ENCODE measurements around the gene TSHZ3. TPM values are rescaled to one million over a fixed set of nuclear protein-coding genes. Genes with fewer than 3 reads are reported as not detected.

The TSHZ3 gene
- total RNA-seq, 1 experiment from 2014 or later: 0.05 TPM

DNA sequence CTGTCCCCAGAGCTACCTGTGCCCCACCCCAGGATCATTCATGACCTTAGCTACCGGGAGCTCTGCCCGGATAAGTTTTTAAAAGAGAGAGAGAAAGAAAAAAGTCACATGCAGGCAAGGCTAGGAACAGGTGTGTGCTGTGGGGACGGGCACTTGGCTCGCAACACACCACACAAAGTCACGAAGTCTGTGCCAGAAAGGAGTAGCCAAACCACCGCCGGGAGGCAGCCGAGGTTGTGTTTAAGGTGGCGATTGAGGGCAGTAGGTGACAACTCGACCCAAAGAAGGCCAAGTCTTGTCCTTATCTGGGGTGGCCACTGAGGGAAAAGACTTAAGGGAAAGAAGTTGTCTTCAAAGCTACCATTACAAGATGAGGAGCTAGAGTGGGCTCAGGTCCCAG is 4.6 kb upstream of the TSHZ3 start:
- no peak for ATAC-seq
- no peak for DNase-seq (ENCODE audit: low read depth, low spot score)
- POLR2A ChIA-PET: no interaction called here
- Histone ChIP-seq H3K4me3 (replicated peaks in 1 of 2; ENCODE audit: low read depth in 1 of 2, low read length in 2 of 2) (no peak overlapping the region), H3K9me2 (ENCODE audit: insufficient read depth) (no peaks in the 10 kb centered on the region), H2AFZ (ENCODE audit: low read depth, low read length, poor library complexity, severe bottlenecking) (no peak overlapping the region), H3K9ac (ENCODE audit: low read length) (no peak overlapping the region), H3K27ac (ENCODE audit: low read depth, low read length) (no peak overlapping the region), H3K27me3 (ENCODE audit: insufficient read depth, low read length) (no peaks in the 10 kb centered on the region), H3K9me3 (ENCODE audit: control insufficient read depth in 1 of 2, insufficient read depth in 1 of 2, low read depth in 1 of 2, low read length in 2 of 2) (peaks cover 3 to 7% of the 10 kb centered on the region in 2 experiments; a peak in 2 of 4 replicates), H3K4me2 (ENCODE audit: low read length) (no peak overlapping the region), H3K36me3 (ENCODE audit: control insufficient read depth in 1 of 2, insufficient read depth in 2 of 2, low read length in 2 of 2) (no peaks in the 10 kb centered on the region), H4K20me1 (ENCODE audit: insufficient read depth) (no peaks in the 10 kb centered on the region), H3K79me2 (ENCODE audit: insufficient read depth, low read length) (no peaks in the 10 kb centered on the region), H3K4me1 (ENCODE audit: control insufficient read depth in 1 of 2, insufficient read depth in 2 of 2, low read length in 2 of 2) (no peaks in the 10 kb centered on the region)
- TF ChIP-seq SP1 (IDR thresholded peaks at IDR 0.05; ENCODE audit: low read depth) (no peak), TCF7L2 (IDR thresholded peaks at IDR 0.05; ENCODE audit: borderline replicate concordance, extremely low read depth, insufficient read depth, insufficient read length) (no peak), SIN3A (IDR thresholded peaks at IDR 0.05; ENCODE audit: low read depth) (no peak), ELF1 (IDR thresholded peaks at IDR 0.05; ENCODE audit: borderline replicate concordance, low read depth) (no peak), EZH2 (IDR thresholded peaks at IDR 0.05) (no peak), JUND (IDR thresholded peaks at IDR 0.05) (no peak), EGR1 (IDR thresholded peaks at IDR 0.05; ENCODE audit: low read depth) (no peak), POLR2A (IDR thresholded peaks at IDR 0.05; ENCODE audit: borderline replicate concordance, extremely low read depth, insufficient read depth, insufficient read length) (no peak), ZNF274 (IDR thresholded peaks at IDR 0.05; ENCODE audit: low read depth, low read length) (no peak), YY1 (IDR thresholded peaks at IDR 0.05; ENCODE audit: extremely low read depth, insufficient replicate concordance, low read depth, low read length) (no peak), CBX3 (IDR thresholded peaks at IDR 0.05; ENCODE audit: low read depth) (no peak), SRF (IDR thresholded peaks at IDR 0.05; ENCODE audit: low read depth) (no peak), RAD21 (IDR thresholded peaks at IDR 0.05; ENCODE audit: low read depth) (no peak), EZH2phosphoT487 (IDR thresholded peaks at IDR 0.05; ENCODE audit: borderline replicate concordance) (no peak), ZFX (IDR thresholded peaks at IDR 0.05) (no peak), POLR2AphosphoS5 (IDR thresholded peaks at IDR 0.05; ENCODE audit: low read depth, low read length) (no peak), CEBPB (IDR thresholded peaks at IDR 0.05; ENCODE audit: low read depth) (no peak)
- TF ChIP-seq, protein P1, sequence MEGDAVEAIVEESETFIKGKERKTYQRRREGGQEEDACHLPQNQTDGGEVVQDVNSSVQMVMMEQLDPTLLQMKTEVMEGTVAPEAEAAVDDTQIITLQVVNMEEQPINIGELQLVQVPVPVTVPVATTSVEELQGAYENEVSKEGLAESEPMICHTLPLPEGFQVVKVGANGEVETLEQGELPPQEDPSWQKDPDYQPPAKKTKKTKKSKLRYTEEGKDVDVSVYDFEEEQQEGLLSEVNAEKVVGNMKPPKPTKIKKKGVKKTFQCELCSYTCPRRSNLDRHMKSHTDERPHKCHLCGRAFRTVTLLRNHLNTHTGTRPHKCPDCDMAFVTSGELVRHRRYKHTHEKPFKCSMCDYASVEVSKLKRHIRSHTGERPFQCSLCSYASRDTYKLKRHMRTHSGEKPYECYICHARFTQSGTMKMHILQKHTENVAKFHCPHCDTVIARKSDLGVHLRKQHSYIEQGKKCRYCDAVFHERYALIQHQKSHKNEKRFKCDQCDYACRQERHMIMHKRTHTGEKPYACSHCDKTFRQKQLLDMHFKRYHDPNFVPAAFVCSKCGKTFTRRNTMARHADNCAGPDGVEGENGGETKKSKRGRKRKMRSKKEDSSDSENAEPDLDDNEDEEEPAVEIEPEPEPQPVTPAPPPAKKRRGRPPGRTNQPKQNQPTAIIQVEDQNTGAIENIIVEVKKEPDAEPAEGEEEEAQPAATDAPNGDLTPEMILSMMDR (IDR thresholded peaks at IDR 0.05 in 2 of 3, conservative IDR thresholded peaks at IDR 0.05 in 1 of 3; ENCODE audit: borderline replicate concordance in 1 of 3, insufficient read depth in 1 of 3, low read depth in 2 of 3, low read length in 2 of 3): no peak
- TF ChIP-seq, protein P2, sequence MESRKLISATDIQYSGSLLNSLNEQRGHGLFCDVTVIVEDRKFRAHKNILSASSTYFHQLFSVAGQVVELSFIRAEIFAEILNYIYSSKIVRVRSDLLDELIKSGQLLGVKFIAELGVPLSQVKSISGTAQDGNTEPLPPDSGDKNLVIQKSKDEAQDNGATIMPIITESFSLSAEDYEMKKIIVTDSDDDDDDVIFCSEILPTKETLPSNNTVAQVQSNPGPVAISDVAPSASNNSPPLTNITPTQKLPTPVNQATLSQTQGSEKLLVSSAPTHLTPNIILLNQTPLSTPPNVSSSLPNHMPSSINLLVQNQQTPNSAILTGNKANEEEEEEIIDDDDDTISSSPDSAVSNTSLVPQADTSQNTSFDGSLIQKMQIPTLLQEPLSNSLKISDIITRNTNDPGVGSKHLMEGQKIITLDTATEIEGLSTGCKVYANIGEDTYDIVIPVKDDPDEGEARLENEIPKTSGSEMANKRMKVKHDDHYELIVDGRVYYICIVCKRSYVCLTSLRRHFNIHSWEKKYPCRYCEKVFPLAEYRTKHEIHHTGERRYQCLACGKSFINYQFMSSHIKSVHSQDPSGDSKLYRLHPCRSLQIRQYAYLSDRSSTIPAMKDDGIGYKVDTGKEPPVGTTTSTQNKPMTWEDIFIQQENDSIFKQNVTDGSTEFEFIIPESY (IDR thresholded peaks at IDR 0.05; ENCODE audit: extremely low read depth, insufficient replicate concordance, low read length): no peak
- TF ChIP-seq, protein P3, sequence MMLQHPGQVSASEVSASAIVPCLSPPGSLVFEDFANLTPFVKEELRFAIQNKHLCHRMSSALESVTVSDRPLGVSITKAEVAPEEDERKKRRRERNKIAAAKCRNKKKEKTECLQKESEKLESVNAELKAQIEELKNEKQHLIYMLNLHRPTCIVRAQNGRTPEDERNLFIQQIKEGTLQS (IDR thresholded peaks at IDR 0.05): no peak
- CTCF ChIA-PET: no interaction called here
- BruUV-seq (replicated peaks): no TSS peak
- intact Hi-C loops (cut with micrococcal nuclease): no loop called here
- RAD21 ChIA-PET (ENCODE audit: low non-redundant PET in 1 of 2, low total read pairs in 2 of 2, uncharacterized antibody in 2 of 2, unreplicated experiment in 2 of 2): no interaction called here

Data from HCT116 (cell line).